HPDE6-E6E7 (cell line): Measurements from ENCODE around the gene SPIN1.
"Not testable (repeated sequence)": the region's sequence is repeated elsewhere in the genome, so short reads cannot be mapped to it uniquely, and the experiment has no call there.

ENCODE experiments used
- DNase-seq: peaks from one replicate; pipeline ENCODE4 v3.0.0; 2011; ENCODE audit warnings: missing footprints; ENCODE audit errors: extremely low spot score

Gene SPIN1

GRCh38 chr9:88388203-88388885 is at the start of gene SPIN1:
Gene SPIN1 (plus strand): TSS chr9:88388444. CDS start chr9:88426540, 38,096 bp downstream.
- peak; percentile 91 for DNase-seq

- DNase-seq = no peak
These were observed 48.9 kb upstream of the SPIN1 start for GRCh38 chr9:88339317-88339716.

GRCh38 chr9:88342246-88342645 is 46.0 kb upstream of the SPIN1 start:
- no peak for DNase-seq

GRCh38 chr9:88344013-88344412 is 44.2 kb upstream of the SPIN1 start:
- no peak for DNase-seq

GRCh38 chr9:88350354-88350753 is 37.9 kb upstream of the SPIN1 start:
- DNase-seq = not testable (repeated sequence)

GRCh38 chr9:88355166-88355565 is 33.1 kb upstream of the SPIN1 start:
- DNase-seq = peak; percentile 52

GRCh38 chr9:88357250-88357649 is 31.0 kb upstream of the SPIN1 start:
- not testable (repeated sequence) for DNase-seq

- no peak for DNase-seq
These were observed 29.5 kb upstream of the SPIN1 start for GRCh38 chr9:88358723-88359122.

- DNase-seq = no peak
These were observed 28.3 kb upstream of the SPIN1 start for GRCh38 chr9:88359974-88360373.

- no peak for DNase-seq
These were observed 25.6 kb upstream of the SPIN1 start for GRCh38 chr9:88362681-88363080.

- no peak for DNase-seq
These were observed 24.6 kb upstream of the SPIN1 start for GRCh38 chr9:88363661-88364060.

GRCh38 chr9:88364706-88365105 is 23.5 kb upstream of the SPIN1 start:
- DNase-seq = no peak

GRCh38 chr9:88370346-88370745 is 17.9 kb upstream of the SPIN1 start:
- no peak for DNase-seq

- DNase-seq = no peak
These were observed 16.1 kb upstream of the SPIN1 start for GRCh38 chr9:88372103-88372654.

- DNase-seq = no peak
These were observed 15.2 kb upstream of the SPIN1 start for GRCh38 chr9:88373045-88373444.

- DNase-seq = no peak
These were observed 9.9 kb upstream of the SPIN1 start for GRCh38 chr9:88378317-88378716.

GRCh38 chr9:88379352-88379751 is 8.9 kb upstream of the SPIN1 start:
- DNase-seq = no peak

- DNase-seq = no peak
These were observed 8.1 kb upstream of the SPIN1 start for GRCh38 chr9:88380118-88380517.

GRCh38 chr9:88381322-88381721 is 6.9 kb upstream of the SPIN1 start:
- DNase-seq = not testable (repeated sequence)

- DNase-seq = no peak
These were observed 5.1 kb upstream of the SPIN1 start for GRCh38 chr9:88383176-88383575.

- DNase-seq = not testable (repeated sequence)
These were observed 2.1 kb upstream of the SPIN1 start for GRCh38 chr9:88386137-88386536.

- no peak for DNase-seq
These were observed 1.1 kb upstream of the SPIN1 start for GRCh38 chr9:88387036-88387551.

- DNase-seq = peak; percentile 31
These were observed 567 bp upstream of the SPIN1 start for GRCh38 chr9:88387552-88388202.
